ENCODE data around the gene HDAC3.
"Not testable (repeated sequence)": the region's sequence is repeated elsewhere in the genome, so short reads cannot be mapped to it uniquely, and the experiment has no call there.

Gene HDAC3

DNA sequence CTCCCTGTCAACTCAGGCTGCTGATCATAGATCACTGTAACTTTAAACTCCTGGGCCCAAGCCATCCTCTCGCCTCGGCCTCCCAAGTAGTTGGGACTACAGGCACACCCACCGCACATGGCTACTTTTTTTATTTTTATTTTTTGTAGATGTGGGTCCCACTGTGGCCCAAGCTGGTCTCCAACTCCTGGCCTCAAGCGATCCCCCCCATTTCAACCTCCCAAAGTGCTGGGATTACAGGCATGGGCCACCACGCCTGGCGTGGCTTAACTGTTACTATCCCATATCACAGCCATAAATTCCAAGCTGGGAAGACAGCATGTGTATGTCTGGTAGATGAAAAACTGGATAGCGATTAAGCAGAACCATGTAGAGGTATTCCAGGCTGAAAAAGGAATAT lies 1.0 kb downstream of the HDAC3 start:
- DNase-seq = no peak

GRCh38 chr5:141634720-141635119 lies 1.9 kb downstream of the HDAC3 start:
- no peak for DNase-seq

DNA sequence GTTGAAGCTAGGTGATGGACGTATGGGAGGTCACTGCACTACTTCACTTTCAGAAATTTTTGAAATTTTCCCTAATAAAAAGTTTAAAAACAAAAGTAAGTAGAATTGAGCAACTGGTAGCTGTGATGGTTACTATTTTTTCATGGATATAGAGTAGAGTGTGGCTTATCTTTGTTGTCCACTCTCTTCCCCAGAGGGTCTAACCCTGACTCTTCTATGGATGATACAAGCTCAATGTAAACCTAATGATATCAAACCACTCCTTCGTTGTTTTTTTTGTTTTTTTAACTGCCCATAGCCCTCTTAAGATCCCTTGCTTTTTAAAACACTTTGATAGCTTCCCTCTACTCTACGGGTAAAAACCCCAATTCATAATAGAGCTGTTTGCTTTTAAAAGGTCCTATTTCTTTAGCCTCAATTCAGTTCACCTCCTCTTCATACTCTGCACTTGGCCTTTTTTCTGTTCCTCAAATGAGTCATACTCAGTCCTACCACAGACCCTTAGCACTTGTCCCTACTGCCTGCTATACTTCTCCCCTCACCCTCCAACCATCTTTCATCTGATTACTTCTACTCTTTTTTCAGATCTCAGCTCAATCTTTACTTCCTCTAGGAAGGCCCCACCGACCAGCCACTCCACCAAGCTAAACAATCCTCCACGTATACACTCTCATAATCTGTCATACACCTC lies 2.6 kb downstream of the HDAC3 start:
- DNase-seq = no peak

DNA sequence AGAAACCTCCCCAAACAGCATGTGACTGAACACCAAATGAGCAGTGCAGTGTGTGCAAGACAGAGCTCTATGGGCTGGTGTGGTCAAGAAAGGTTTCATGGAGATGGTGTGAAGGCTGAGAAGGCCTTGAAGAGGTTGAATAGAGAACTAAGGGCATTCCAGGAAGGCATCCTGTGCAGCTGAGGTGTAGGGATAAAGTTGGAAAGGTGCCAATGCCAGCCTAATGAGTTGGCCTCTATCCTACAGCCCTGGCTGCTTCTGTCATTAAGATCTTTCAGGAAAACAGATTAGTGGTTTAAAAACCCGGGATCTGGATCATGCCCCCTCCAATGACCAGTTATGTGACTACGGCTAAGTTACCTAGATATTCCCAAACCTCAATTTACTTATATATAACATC lies 4.0 kb downstream of the HDAC3 start:
- no peak for DNase-seq

DNA sequence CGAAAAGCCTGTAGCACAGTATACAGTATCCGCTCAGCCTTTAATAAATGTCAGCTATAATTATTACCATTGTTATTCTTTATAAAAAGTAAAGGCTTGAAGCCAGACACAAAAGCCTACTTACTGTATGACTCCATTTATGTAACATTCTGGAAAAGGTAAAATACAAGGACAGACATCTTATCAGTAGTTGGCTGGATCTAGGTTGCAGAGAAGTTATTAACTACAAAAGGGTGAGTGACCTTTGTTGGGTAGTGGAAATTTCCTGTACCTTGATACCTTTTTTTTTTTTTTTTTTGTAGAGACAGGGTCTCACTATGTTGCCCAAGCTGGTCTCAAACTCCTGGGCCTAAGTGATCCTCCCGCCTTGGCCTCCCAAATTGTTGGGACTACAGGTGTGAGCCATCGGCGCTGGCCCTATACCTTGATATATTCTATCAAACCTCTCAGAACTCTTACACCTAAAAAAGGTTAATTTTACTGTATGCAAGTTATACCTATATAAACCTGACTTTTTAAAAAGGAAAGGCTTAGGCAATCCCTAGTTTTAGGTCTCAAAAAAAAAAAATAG lies 6.0 kb downstream of the HDAC3 start:
- no peak for DNase-seq

GRCh38 chr5:141628175-141628788 lies 8.4 kb downstream of the HDAC3 start:
- DNase-seq = no peak

GRCh38 chr5:141623611-141624010 lies 13.0 kb downstream of the HDAC3 start:
- no peak for DNase-seq

DNA sequence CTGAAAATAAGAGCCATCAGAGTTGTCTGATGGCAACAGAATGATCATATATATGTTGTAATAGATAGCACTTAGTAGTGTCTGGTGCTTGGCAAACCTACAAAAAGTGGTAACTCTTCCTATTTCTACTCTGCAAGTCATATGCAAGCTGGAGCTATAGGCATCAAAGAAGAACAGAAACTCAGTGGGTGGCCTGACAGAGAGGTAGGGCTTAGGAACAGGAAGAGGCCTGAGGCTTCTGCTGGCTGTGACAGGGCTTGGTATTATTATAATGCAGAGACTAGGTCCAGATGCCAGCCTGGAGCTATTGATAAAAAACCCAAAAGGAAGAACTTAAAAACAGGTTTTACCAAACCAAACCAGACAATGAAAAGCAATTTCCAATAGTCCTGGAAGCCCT lies 13.5 kb downstream of the HDAC3 start:
- DNase-seq = peak in 1 of 51 donors; percentile 5

GRCh38 chr5:141618804-141619554 lies 17.7 kb downstream of the HDAC3 start, which contains the start of gene DIAPH1:
Gene DIAPH1 (minus strand): TSS chr5:141619000. CDS start chr5:141618914, 86 bp downstream.
- DNase-seq = peak; percentile 19 to 91 (median 80)

GRCh38 chr5:141618030-141618803 lies 18.4 kb downstream of the HDAC3 start:
- peak in 6 of 51 donors; percentile 15 to 71 (median 43) for DNase-seq

DNA sequence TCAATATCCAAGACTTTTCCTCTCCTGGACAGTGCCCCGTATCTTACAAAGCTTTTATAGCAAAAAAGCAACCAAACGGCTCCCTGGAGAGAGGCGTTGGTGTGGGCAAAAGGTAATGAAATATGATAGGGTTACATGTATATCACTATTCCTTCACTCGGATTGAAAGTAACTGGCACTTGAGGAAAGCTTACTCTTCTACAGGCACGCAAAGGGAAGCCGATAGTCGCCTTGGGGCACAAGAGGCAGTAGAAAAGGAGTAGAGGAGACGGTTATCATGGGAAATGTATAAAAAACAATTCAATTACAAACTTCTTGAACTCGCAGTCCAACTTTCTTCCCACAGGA lies 19.0 kb downstream of the HDAC3 start:
- DNase-seq = peak in 1 of 51 donors; percentile 55

DNA sequence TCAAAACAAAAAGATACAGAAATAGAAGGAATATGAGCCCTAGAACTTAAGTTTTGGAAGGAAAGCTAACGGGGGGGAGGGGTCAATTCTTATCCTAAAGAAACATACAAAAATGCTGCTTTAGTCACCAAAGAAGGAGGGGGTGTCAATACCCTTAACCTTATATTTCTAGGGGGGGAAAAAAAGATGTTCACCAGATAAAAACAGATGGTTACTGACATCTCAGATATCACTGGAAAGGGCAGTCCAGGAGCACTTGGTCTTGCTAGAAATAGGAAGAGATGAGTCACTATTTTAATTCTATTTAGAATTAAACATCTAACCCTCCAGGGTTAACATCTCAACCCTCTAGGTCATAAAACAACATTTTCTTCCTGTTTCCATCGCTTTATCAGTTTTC lies 19.5 kb downstream of the HDAC3 start:
- no peak for DNase-seq

DNA sequence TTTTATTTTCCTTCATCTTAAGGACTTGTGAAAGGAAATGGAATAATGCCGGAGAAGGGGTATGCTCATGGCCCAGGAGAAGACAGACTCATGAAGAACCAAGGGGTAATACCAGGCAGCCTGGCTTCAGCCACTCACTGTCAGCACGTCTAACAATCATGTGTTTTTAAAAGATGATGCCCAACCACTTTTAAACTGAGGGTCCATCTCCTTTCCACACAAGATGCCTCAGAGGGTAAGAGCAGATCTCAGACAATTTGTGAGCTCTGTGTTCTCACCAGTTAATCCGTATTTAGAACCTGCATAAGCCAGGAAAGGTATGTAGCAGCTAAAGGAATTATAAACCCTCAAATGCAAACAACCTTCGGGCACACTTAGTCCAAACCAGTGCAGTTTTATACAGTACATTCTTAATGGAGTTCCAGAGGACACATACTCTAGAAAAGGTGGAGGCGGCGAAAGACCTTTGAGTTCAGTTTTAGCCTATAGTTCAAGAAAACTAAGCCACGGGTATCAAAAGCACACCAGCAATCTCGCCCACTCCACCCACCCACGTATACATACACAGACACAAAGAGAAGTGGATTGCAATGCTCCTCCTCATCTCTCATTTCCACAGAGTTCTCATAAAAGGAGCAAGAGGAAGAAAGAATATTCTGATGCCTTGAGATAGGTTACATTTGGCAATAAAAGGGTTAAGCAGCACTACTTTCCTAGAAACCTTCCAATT lies 20.5 kb downstream of the HDAC3 start:
- DNase-seq = no peak

DNA sequence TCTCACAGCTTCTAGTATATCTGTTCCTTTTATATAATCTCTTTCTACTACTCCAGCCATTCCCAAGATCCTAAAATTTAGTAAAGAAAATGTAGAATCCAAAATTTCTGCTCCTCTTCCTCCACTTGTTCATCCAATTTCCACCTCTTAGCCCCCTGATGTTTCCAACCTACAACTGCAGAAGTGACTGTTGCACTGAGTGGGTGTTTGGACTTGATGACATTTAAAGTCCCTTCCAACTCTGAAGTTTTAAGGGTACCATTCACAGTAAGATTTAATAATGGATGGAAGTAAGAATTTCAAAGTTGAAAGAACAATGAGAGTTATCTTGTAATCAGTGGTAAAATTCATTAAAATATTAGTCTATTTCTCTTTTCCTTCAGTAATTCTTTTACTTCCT lies 23.3 kb downstream of the HDAC3 start:
- DNase-seq = no peak

- no peak for DNase-seq
These were observed 25.4 kb downstream of the HDAC3 start for GRCh38 chr5:141611289-141611688.

DNA sequence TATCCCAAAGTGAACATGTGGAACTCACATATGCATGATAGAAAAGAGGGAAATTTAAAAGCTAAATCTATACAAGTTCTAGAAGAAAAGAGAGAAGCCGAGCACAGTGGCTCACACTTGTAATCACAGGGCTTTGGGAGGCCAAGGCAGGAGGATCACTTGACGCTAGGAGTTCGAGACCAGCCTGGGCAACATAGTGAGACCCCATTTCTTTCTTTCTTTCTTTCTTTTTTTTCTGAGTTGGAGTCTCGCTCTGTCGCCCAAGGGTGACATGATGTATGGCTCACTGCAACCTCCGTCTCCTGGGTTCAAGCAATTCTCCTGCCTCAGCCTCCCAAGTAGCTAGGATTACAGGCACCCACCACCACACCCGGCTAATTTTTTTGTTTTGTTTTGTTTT lies 26.7 kb downstream of the HDAC3 start:
- not testable (repeated sequence) for DNase-seq

- no peak for DNase-seq
These were observed 27.6 kb downstream of the HDAC3 start for GRCh38 chr5:141609044-141609443.

DNA sequence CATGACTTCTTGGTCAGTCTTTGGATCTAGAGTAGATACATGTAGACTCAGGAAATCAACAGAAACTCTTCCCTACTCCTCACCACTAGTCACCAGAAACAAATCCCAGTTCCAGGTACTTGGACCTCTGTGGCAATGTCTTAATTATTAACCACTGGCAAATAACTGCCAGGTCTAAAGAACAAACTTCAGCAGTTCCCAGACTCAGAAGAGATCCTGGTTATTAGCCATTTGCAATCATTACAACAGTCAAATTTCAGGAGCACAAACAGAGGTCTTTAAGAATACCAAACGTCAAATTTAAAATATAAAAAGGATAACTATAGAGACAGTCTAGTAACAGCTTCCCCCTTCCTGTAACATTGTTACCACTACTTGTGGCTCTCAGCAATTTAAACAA lies 28.1 kb downstream of the HDAC3 start:
- no peak for DNase-seq

- no peak for DNase-seq
These were observed 28.6 kb downstream of the HDAC3 start for GRCh38 chr5:141608046-141608445.

DNA sequence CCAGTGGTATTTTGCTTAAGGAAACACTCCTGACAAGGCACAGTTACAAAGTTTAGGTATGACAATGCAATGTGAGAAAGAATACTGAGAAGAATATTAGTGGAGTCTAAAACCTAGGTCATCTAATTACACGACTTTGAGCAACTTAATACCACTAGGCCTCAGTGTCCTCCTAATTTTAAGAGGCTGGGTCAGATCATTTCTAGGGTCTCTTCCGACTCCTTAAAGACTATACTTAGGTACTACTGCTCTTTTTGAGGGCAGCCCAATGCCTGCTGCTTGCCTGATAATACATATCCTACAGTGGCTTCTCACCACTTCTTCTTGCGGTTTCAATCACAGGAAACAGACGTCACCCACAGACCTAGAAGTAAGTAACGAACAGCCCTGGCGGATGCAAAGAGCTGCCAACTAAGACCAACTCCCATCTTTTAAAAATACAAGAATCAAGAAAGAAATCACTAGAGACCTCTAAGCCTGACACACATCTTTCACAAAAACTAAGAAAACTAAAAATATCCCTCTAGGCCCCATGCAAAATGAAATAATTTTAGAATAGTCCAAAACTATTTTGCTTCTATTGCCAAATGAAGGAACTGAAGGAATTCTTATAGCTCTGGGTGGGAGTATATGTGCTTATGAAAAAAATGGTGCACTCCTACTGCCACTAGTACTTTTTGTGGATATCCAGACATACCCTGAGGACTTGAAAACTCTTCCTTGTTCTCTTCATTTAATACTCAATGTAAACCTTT lies 30.9 kb downstream of the HDAC3 start:
- peak in 6 of 51 donors; percentile 6 to 24 (median 22) for DNase-seq

Data from hypothalamus (tissue), 51 donors.